HCT116 (cell line): ENCODE data around the gene PRPF31. TPM values are rescaled to one million over a fixed set of nuclear protein-coding genes. Genes with fewer than 3 reads are reported as not detected.

Source experiments
- ATAC-seq: fragments of 200-7000 bp; cut with Tn5 transposase; 2 replicates; pipeline ENCODE4 v1.9.1; 2020; ENCODE audit warnings: mild to moderate bottlenecking, moderate library complexity
- BruUV-seq: library from RNA; stranded (reverse); fragments of 400-500 nt; replicated peaks from 2 replicates; lab custom pipeline; 2021; lab: Mats Ljungman, UMichigan
- CTCF ChIA-PET: fragments of 300-600 bp; sonication (Branson Sonifier 250); formaldehyde crosslinking; loops from one replicate; lab custom pipeline; 2021; ENCODE audit warnings: antibody characterized with exemption; lab: Charles Lee
- POLR2A ChIA-PET: fragments of 300-600, 350-600 bp; sonication (Branson Sonifier 250); formaldehyde crosslinking; loops from one replicate; lab custom pipeline; 2021; ENCODE audit warnings: antibody characterized with exemption; lab: Charles Lee
- RAD21 ChIA-PET, 2 experiments: fragments of 300-600 bp; sonication (Branson Sonifier 250); formaldehyde crosslinking; loops; one replicate each; lab custom pipeline; 2023; ENCODE audit warnings: low total read pairs in 2 of 2; ENCODE audit not compliant: uncharacterized antibody in 2 of 2, unreplicated experiment in 2 of 2, low non-redundant PET in 1 of 2; lab: Charles Lee
- DNase-seq: peaks from one replicate; pipeline ENCODE4 v3.0.0-alpha.2; 2010; ENCODE audit warnings: low read depth, low spot score
- H2AFZ ChIP-seq: fragments of 200-600 bp; shearing (Covaris generic), sonication (generic); 2 replicates; pipeline ENCODE4 v1.6.1; 2017; ENCODE audit warnings: low read depth, mixed run types, mixed read lengths, antibody characterized with exemption, low read length; ENCODE audit not compliant: poor library complexity, severe bottlenecking
- H3K27ac ChIP-seq: 2 replicates; pipeline ENCODE4 v1.5.1; 2012; ENCODE audit warnings: low read depth, low read length
- H3K27me3 ChIP-seq: fragments of 200-600 bp; sonication (generic); 2 replicates; pipeline ENCODE4 v1.6.1; 2016; ENCODE audit warnings: mixed run types, low read length, mixed read lengths; ENCODE audit not compliant: insufficient read depth
- H3K36me3 ChIP-seq, 2 experiments: fragments of 200-500 bp in 1 of 2; fragments of 200-600 bp in 1 of 2; sonication (Bioruptor generic) in 1 of 2; sonication (generic) in 1 of 2; 2 replicates each; pipeline versions ENCODE4 v1.5.1 to v1.6.1; 2014 to 2016; ENCODE audit warnings: low read length in 2 of 2, inconsistent platforms in 1 of 2, mixed read lengths in 1 of 2, mixed run types in 1 of 2; ENCODE audit not compliant: insufficient read depth in 2 of 2, control insufficient read depth in 1 of 2
- H3K4me1 ChIP-seq, 2 experiments: fragments of 200-600 bp in 1 of 2; sonication (generic) in 1 of 2; 2 replicates each; pipeline versions ENCODE4 v1.5.1 to v1.6.1; 2012 to 2017; ENCODE audit warnings: low read length in 2 of 2, inconsistent platforms in 1 of 2, mild to moderate bottlenecking in 1 of 2, mixed read lengths in 1 of 2, mixed run types in 1 of 2, moderate library complexity in 1 of 2; ENCODE audit not compliant: insufficient read depth in 2 of 2, control insufficient read depth in 1 of 2
- H3K4me2 ChIP-seq: fragments of 200-600 bp; sonication (generic); 2 replicates; pipeline ENCODE4 v1.6.1; 2017; ENCODE audit warnings: mixed run types, low read length, mixed read lengths
- H3K4me3 ChIP-seq, 2 experiments: fragments of 200-600 bp in 1 of 2; sonication (generic) in 1 of 2; replicated peaks in 1 of 2; 2 replicates each; pipeline ENCODE4 v1.5.1; 2011 to 2016; ENCODE audit warnings: low read length in 2 of 2, control low read depth in 1 of 2, low read depth in 1 of 2, mild to moderate bottlenecking in 1 of 2, mixed read lengths in 1 of 2, mixed run types in 1 of 2
- H3K79me2 ChIP-seq: fragments of 200-600 bp; sonication (generic); 2 replicates; pipeline ENCODE4 v1.6.1; 2017; ENCODE audit warnings: mild to moderate bottlenecking, mixed run types, low read length, moderate library complexity, mixed read lengths; ENCODE audit not compliant: insufficient read depth
- H3K9ac ChIP-seq: fragments of 200-600 bp; sonication (generic); 2 replicates; pipeline ENCODE4 v1.6.1; 2016; ENCODE audit warnings: low read length, mixed read lengths
- H3K9me2 ChIP-seq: fragments of 200-600 bp; sonication (generic), shearing (Covaris generic); 2 replicates; pipeline ENCODE4 v1.6.1; 2017; ENCODE audit warnings: mixed run types, mild to moderate bottlenecking, moderate library complexity; ENCODE audit not compliant: insufficient read depth
- H3K9me3 ChIP-seq, 2 experiments: fragments of 200-500 bp in 1 of 2; fragments of 200-600 bp in 1 of 2; sonication (Bioruptor generic) in 1 of 2; sonication (generic) in 1 of 2; 2 replicates each; pipeline ENCODE4 v1.6.1; 2014 to 2017; ENCODE audit warnings: low read length in 2 of 2, mixed read lengths in 2 of 2, inconsistent platforms in 1 of 2, low read depth in 1 of 2, mild to moderate bottlenecking in 1 of 2, mixed run types in 1 of 2, moderate library complexity in 1 of 2; ENCODE audit not compliant: control insufficient read depth in 1 of 2, insufficient read depth in 1 of 2
- H4K20me1 ChIP-seq: fragments of 200-600 bp; sonication (generic), shearing (Covaris generic); 2 replicates; pipeline ENCODE4 v1.6.1; 2017; ENCODE audit warnings: mixed run types, mild to moderate bottlenecking, moderate library complexity; ENCODE audit not compliant: insufficient read depth
- CBX3 ChIP-seq: IDR thresholded peaks from 2 replicates; pipeline ENCODE4 v1.6.1; 2012; ENCODE audit warnings: low read depth
- CTCF ChIP-seq, 3 experiments: fragments of 200-600 bp in 1 of 3; sonication (generic) in 1 of 3; IDR thresholded peaks in 2 of 3; conservative IDR thresholded peaks in 1 of 3; 2 replicates each; pipeline ENCODE4 v1.5.1; 2012 to 2017; ENCODE audit warnings: low read depth in 2 of 3, low read length in 2 of 3, antibody characterized with exemption in 1 of 3, borderline replicate concordance in 1 of 3, control low read depth in 1 of 3, mild to moderate bottlenecking in 1 of 3, mixed read lengths in 1 of 3, mixed run types in 1 of 3, moderate library complexity in 1 of 3; ENCODE audit not compliant: insufficient read depth in 1 of 3
- EGR1 ChIP-seq: IDR thresholded peaks from 2 replicates; pipeline ENCODE4 v1.6.1; 2012; ENCODE audit warnings: low read depth
- ELF1 ChIP-seq: IDR thresholded peaks from 2 replicates; pipeline ENCODE4 v1.6.1; 2012; ENCODE audit warnings: low read depth, borderline replicate concordance
- EZH2 ChIP-seq: fragments of 200-600 bp; sonication (generic); IDR thresholded peaks from 2 replicates; pipeline ENCODE4 v1.6.1; 2017; ENCODE audit warnings: antibody characterized with exemption, mixed run types
- EZH2phosphoT487 ChIP-seq: fragments of 200-600 bp; IDR thresholded peaks from 2 replicates; pipeline ENCODE4 v1.6.1; 2018; ENCODE audit warnings: antibody characterized with exemption, borderline replicate concordance
- FOSL1 ChIP-seq: IDR thresholded peaks from 2 replicates; pipeline ENCODE4 v1.6.1; 2012; ENCODE audit warnings: low read depth
- JUND ChIP-seq: IDR thresholded peaks from 2 replicates; pipeline ENCODE4 v1.6.1; 2012
- POLR2AphosphoS5 ChIP-seq: IDR thresholded peaks from 2 replicates; pipeline ENCODE4 v1.6.1; 2011; ENCODE audit warnings: mild to moderate bottlenecking, low read depth, low read length, moderate library complexity
- RAD21 ChIP-seq: IDR thresholded peaks from 2 replicates; pipeline ENCODE4 v1.6.1; 2012; ENCODE audit warnings: low read depth, mild to moderate bottlenecking
- SIN3A ChIP-seq: IDR thresholded peaks from 2 replicates; pipeline ENCODE4 v1.6.1; 2012; ENCODE audit warnings: low read depth
- SP1 ChIP-seq: IDR thresholded peaks from 2 replicates; pipeline ENCODE4 v1.6.1; 2012; ENCODE audit warnings: low read depth
- SRF ChIP-seq: IDR thresholded peaks from 2 replicates; pipeline ENCODE4 v1.6.1; 2012; ENCODE audit warnings: low read depth
- TCF7L2 ChIP-seq: IDR thresholded peaks from 2 replicates; pipeline ENCODE4 v1.7.0; 2011; ENCODE audit warnings: borderline replicate concordance, inconsistent platforms; ENCODE audit not compliant: insufficient read depth, insufficient read length; ENCODE audit errors: extremely low read depth
- YY1 ChIP-seq: IDR thresholded peaks from 2 replicates; pipeline ENCODE4 v1.6.1; 2011; ENCODE audit warnings: low read length, low read depth, moderate library complexity, mild to moderate bottlenecking; ENCODE audit not compliant: insufficient replicate concordance; ENCODE audit errors: extremely low read depth
- ZFX ChIP-seq: fragments of 450-650 bp; IDR thresholded peaks from 2 replicates; pipeline ENCODE4 v1.6.1; 2017
- ZNF274 ChIP-seq: fragments of 200-500 bp; sonication (Bioruptor generic); IDR thresholded peaks from 2 replicates; pipeline ENCODE4 v1.6.1; 2014; ENCODE audit warnings: mild to moderate bottlenecking, low read depth, low read length, inconsistent platforms
- intact Hi-C: fragments of 100-400 bp; cut with micrococcal nuclease; formaldehyde crosslinking; loops from 2 replicates; pipeline ENCODE4 v1.10.0; 2022
- total RNA-seq: library from RNA; stranded (reverse); gene quantifications from one replicate; pipeline ENCODE4 v1.2.1, GENCODE V29; 2021; ENCODE audit not compliant: unreplicated experiment
- TF ChIP-seq, protein P1 (sequence below): IDR thresholded peaks from 2 replicates; pipeline ENCODE4 v1.6.1; 2011; ENCODE audit warnings: mild to moderate bottlenecking, low read length, moderate library complexity; ENCODE audit not compliant: insufficient replicate concordance; ENCODE audit errors: extremely low read depth
- TF ChIP-seq, protein P2 (sequence below): IDR thresholded peaks from 2 replicates; pipeline ENCODE4 v1.6.1; 2012

PRPF31 gene
- total RNA-seq, 1 experiment from 2014 or later: 99.0 TPM

GRCh38 chr19:54172471-54173358, 57.2 kb downstream of the PRPF31 start, which contains the start of gene TMC4:
TSS of gene TMC4 (minus strand) at chr19:54173160. CDS start at chr19:54173117, 43 bp downstream.
- TSS peak; percentile 30 for BruUV-seq
- Histone ChIP-seq H4K20me1 (no peaks in the 10 kb centered on the region), H3K4me3 (peak within 1 kb of the TSS; percentile 69 to 85), H3K9ac (peak within 1 kb of the TSS; percentile 90), H3K79me2 (0 out of 2 replicates have a peak, but pooled peaks cover 3% of the 10 kb centered on the region), H3K9me2 (no peaks in the 10 kb centered on the region), H3K27me3 (no peaks in the 10 kb centered on the region), H3K27ac (peak within 1 kb of the TSS; percentile 86), H3K4me1 (peaks cover 8 to 25% of the 10 kb centered on the region in 2 experiments; a peak in 3 of 4 replicates), H3K36me3 (peaks cover 0 to 4% of the 10 kb centered on the region in 2 experiments; a peak in 1 of 4 replicates), H3K4me2 (peak within 1 kb of the TSS; percentile 94), H2AFZ (no peak within 1 kb of the TSS), H3K9me3 (no peaks in the 10 kb centered on the region)
- ChIA-PET CTCF (interaction anchor here (0.6 to 2.6 kb wide), 8 partner anchors 8 to 218 kb away, joined by 3 to 22 read pairs (median 4); partner anchors contain the start of genes LENG1 and MBOAT7), RAD21 (interaction anchor here in 1 of 2 experiments (0.6 kb wide), 1 partner anchor 59 kb away, joined by 3 read pairs; no protein-coding TSS in a partner anchor), POLR2A (interaction anchor here (0.9 to 2.0 kb wide), 4 partner anchors 14 to 36 kb away, joined by 3 to 29 read pairs (median 11); partner anchors contain the start of genes CNOT3, MBOAT7 and RPS9)
- ATAC-seq (peak; percentile 88), DNase-seq (peak; percentile 63)
- intact Hi-C loops: loop anchor here (2.0 kb wide), 1 partner anchor 58 kb away; no protein-coding TSS in a partner anchor
- TF ChIP-seq CTCF (IDR thresholded peaks at IDR 0.05 in 2 of 3, conservative IDR thresholded peaks at IDR 0.05 in 1 of 3; ENCODE audit: borderline replicate concordance in 1 of 3, insufficient read depth in 1 of 3, low read depth in 2 of 3, low read length in 2 of 3) (peak; percentile 15 to 65 (median 57); a peak in 4 of 6 replicates), SRF (no peak), EZH2 (no peak), CBX3 (no peak), SP1 (no peak), RAD21 (no peak), YY1 (no peak), ELF1 (no peak), SIN3A (no peak), ZNF274 (no peak), ZFX (peak; percentile 50; the same call in 1 of the 2 replicates), EZH2phosphoT487 (no peak), EGR1 (no peak), FOSL1 (no peak), POLR2AphosphoS5 (peak; percentile 63), JUND (no peak), TCF7L2 (no peak)
- TF ChIP-seq, protein P1, sequence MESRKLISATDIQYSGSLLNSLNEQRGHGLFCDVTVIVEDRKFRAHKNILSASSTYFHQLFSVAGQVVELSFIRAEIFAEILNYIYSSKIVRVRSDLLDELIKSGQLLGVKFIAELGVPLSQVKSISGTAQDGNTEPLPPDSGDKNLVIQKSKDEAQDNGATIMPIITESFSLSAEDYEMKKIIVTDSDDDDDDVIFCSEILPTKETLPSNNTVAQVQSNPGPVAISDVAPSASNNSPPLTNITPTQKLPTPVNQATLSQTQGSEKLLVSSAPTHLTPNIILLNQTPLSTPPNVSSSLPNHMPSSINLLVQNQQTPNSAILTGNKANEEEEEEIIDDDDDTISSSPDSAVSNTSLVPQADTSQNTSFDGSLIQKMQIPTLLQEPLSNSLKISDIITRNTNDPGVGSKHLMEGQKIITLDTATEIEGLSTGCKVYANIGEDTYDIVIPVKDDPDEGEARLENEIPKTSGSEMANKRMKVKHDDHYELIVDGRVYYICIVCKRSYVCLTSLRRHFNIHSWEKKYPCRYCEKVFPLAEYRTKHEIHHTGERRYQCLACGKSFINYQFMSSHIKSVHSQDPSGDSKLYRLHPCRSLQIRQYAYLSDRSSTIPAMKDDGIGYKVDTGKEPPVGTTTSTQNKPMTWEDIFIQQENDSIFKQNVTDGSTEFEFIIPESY: peak; percentile 35
- TF ChIP-seq, protein P2, sequence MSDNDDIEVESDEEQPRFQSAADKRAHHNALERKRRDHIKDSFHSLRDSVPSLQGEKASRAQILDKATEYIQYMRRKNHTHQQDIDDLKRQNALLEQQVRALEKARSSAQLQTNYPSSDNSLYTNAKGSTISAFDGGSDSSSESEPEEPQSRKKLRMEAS: no peak; the same call in 1 of the 2 replicates
